ENCODE results near the gene ZNF408.
"Not testable (repeated sequence)": the region's sequence is repeated elsewhere in the genome, so short reads cannot be mapped to it uniquely, and the experiment has no call there.

Gene ZNF408

DNA sequence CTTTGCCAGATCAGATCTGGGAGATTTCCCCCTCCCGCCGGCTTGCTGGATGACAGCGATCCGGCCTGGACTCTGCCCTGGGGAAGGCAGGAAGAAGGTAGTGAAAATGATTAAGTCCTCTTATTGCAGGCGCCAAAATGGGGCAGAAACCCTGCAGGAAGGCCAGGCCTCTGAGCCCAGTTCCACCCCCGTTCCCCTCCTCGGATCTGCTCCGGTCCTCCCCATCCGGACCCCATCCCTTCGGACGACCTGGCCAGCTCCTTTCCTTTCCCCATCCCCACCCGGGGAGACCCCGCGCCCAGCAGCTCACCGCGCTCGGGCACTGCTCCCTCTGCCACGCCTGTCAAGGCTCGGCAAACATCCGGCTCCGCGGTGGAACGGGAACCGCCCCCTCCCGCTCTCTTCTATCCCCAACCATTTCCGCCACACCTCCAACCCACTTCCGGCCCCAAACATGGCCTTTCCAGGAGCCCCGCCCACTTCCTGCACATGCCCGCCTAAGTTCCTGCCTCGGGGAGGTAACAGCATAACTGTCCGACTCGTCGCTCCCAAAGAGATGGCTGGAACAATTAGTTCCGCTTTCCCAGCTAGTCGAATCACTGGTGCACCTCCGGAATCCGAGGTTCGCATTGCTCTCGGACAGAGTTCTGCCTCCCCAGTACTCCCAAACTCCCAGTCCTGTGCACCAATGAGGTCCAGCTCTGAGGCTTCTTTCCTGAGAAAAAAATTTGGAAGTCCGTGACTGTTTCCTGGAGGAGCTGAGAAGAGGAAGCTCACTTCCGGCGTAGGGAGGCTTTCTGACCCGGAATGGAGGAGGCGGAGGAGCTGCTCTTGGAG is at the start of gene ZNF408, which contains the start of gene ARHGAP1:
Gene ZNF408, plus strand, starts transcription at position 791 of the 837 bp plus-strand sequence. Its CDS starts 17 bp downstream, at position 808.
Gene ARHGAP1, minus strand, starts transcription at position 379 of the 837 bp plus-strand sequence. CDS start 4,512 bp downstream, outside the sequence.
- DNase-seq: peak; percentile 95

DNA sequence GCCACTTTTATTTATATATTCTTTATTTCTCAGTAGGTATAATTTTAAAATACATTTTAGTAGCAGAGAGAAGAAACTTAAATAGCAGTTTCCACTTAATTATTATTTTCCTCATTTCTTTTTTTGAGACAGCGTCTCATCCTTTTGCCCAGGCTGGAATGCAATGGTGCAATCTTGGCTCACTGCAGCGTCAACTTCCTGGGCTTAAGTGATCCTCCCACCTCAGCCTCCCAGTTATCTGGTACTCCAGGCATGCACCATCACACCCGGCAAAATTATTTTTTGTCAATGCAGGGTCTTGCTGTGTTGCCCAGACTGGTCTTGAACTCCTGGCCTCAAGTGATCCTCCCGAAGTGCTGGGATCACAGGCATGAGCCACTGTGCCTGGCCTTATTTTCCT is 45.2 kb upstream of the ZNF408 start:
- no peak for DNase-seq

DNA sequence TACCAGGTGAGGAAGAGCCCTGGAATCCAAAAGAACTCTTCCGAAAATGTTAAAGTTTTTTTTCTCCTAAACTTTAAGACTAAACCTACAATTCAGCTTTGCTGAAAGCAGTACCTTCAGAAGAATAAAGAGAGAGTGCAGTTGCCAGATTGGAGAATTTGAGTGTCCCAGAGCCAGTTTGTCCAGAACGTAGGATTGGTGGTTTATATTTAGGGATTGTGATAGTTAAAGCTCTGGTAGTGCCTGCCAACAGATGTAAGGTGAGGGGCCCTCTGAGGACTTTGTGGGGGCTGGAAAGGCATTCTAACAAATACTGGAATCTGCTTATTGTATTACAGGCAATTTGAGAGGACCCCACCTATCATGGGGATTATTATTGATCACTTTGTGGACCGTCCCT is 43.6 kb upstream of the ZNF408 start:
- DNase-seq: no peak

DNA sequence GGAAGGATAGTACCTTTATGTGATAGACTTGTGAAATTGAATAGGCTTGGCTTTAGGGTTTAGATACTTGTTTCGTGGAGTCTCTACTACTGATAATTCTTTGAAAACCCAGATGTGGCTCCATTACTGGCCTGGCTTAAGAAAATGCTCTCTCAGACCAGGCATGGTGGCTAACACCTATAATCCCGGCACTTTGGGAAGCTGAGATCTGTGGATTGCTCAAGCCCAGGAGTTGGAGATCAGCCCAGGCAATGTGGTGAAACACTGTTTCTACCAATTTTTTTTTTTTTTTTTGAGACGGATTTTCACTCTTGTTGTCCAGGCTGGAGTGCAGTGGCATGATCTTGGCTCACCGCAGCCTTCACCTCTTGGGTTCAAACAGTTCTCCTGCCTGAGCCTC is 42.6 kb upstream of the ZNF408 start:
- no peak for DNase-seq

DNA sequence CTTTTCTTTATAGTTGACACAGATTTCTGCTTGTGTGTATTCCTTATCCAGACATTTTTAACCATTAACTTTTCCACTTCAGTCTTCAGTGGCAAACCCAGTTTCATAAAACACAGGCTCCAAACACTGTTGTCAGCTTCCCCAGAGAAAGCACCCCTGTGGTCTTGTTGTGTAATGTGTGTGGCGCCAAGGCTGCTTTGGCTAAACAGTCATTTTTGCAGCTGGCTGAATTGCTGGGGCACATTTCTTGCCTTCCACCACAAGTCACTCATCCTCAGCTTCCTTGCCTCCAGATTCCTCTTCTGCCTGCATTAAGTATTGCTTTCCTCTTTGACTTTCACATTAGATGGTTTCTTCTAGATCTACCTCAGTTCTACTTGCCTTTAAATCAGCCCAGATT is 40.9 kb upstream of the ZNF408 start:
- DNase-seq: no peak

DNA sequence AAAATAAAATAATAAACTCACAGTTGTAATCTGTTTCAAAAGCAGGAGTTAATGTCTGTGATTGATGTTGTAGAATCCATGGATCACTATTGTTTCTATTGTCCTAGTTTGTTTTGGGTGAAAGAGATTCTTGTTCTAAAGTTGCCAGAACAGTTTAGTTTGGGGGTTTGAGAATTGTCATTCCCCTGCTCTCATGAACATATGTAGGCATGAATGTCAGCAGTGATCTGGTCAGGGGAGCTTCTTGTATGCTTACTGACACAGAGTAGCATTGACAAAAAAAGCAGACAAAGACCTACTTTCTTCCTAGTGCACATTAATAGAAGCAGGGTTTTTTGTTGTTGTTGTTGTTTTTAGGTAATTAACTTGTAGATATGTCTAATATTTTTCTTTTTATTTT is 39.0 kb upstream of the ZNF408 start:
- no peak for DNase-seq

DNA sequence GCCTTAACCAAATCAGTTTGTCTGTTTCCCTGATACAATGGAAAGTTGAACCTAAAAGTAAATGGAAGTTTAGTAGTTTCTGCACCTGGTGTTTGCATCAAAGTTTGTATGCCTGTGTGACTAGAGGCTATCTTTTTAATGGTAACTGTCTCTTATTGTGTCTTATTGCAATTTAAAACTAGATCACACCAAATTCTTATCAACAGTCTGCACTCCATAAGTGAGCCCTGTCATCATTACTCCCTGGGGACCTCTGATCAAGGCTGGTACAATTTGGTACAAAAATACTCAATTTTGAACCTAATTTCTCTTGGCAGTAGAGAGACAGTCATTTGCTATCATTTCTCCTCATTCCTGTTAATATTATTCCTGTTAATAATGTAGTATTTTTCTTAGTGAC is 38.5 kb upstream of the ZNF408 start:
- no peak for DNase-seq

DNA sequence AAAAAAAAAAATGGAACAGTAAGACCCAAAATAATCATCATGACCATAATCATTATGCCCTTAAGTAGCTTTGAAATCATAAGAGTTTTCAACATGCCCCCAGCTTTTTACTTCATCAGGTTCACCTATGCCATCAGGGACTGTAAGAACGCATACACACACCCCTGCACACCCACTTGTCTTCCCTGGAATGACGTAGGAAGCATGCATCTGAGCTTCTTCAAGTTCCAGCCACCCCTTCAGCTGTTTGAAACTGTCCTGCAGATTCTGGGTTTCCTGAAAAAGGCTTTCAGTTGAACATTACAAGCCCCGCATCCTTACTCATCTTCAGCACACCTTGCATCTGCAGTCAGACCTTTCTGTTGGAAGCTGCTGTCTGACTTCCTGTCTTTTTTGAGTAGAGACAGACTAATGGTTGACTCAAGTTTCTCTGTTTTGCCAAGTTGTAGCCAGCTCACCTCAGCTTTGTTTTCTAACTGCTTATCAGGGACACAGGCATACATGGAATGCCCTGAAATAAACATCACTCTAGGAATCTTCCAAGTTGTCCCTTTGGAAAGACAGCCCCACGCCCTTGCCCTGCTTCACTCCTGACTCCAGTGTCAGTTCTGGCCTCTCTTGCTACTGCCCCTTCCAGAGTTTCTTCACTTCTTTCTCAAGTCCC is 37.4 kb upstream of the ZNF408 start:
- DNase-seq: no peak

DNA sequence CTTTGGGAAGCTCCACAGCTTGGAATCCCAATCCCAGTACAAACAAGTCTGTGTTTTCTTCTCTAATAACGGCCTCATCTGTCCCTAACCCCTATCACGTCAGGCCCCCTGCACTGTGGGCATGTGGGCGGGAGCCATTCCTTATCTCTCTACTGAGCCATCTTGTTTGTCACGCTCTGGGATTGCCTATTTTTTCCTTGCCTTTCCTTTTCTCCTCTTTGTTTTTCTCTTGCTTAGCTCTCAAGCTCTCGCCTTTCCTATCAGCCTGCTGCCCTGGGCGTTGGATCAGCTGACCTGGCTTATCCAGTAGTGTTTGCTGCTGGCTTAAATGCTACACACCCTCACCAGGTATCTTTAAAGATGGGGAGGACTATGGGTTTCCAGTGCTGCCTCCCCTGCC is 36.2 kb upstream of the ZNF408 start:
- DNase-seq: no peak

DNA sequence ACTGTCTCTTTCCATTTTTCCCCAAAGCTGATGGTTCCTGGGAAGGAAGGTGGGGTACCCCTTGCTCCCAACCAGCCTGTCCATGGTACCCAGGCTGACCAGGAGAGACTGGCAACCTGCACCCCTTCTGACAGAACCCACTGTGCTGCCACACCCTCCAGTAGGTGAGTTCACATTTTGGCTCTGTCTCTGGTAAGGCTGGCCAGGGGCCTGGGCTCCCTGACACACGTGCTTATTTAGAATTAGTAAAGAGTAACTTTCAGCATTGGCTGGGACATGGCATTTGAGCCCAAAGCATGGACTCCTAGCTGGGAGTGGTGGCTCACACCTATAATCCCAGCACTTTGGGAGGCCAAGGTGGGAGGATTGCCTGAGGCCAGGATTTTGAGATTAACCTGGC is 35.5 kb upstream of the ZNF408 start:
- DNase-seq: no peak

DNA sequence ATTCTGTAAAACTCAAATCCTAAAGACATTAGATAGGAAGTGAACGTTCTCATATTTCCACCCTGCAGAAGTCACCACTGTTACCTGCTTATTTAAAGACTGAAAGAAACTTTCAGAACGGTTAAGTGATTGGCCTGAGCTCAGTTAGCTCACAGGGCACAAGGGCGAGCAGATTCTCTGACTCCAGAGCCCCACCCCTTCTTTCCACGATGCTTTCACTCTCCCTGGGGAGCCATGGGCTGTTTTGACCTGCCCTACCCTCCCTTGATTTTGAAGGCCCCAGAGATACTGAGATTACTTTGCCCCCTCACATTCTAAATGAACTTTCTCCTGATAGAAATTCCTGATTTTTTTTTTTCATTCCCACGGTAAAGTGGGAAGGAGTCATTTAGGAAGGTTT is 34.3 kb upstream of the ZNF408 start:
- DNase-seq: no peak

DNA sequence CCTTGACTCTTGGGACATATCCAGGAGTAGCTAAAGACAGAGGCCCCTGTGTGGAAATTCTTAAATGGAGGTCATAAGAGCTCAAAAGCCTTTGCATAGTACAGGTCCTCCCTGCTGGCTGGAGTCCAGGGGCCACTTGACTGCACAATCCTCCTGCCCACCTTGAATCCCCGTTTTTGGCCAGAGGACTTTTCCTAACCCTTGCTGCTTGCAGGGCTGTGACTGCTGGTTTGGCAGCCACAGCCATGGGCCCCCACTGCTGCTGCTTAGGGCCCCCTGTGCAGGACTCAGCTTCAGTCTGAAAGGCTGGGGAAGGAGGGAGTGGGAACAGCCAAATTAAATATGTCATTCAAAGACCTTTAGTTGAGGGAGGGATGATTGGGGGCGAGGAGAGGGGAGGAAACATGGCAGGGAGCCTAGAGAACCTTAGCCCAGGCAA is 33.8 kb upstream of the ZNF408 start:
- no peak for DNase-seq

DNA sequence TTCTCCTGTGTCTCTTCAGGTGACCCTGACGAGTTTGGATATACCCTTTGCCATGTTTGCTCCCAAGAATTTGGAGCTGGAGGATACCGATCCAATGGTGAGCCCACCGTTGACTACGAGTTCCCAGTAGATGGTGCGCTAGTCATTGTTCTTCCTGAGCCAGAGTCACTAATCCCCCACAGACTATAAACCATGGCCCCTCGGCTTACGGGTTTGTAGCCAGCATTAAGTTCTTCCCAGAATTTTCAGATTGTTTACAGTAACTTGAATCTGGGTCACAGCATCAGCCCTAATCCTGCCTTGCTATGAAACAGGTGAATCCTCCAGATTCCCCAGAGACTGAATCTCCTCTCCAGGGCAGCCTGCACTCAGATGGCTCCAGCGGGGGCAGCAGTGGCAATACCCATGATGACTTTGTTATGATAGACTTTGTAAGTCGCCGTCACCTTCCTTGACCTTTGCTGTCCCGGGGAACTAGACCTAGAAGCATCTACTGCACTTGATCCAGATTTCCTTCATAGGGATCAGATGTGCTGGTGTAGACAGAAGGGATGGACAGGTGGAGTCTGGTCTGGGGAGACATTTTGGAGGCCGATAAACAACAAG is 32.2 kb upstream of the ZNF408 start:
- DNase-seq: no peak

DNA sequence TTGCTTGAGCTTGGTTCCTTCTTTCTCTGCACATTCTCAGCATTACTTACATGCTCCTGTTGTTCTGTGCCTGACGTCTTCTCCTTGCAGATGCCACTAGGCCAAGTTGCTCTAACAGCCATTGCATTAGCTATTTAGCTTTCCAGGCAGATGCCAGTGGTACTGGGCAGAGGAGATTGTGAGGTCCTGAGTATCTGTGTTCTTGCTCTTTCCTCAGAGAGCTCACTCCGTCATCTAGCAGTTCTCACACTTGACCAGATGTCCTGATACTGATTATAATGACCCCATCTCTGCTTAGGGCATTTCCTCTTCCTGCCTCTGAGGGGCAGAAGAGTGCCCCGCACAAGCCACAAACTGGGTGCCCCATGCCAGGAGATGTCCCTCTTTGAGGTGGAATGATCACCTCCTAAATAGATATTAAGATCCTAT is 31.1 kb upstream of the ZNF408 start:
- no peak for DNase-seq

DNA sequence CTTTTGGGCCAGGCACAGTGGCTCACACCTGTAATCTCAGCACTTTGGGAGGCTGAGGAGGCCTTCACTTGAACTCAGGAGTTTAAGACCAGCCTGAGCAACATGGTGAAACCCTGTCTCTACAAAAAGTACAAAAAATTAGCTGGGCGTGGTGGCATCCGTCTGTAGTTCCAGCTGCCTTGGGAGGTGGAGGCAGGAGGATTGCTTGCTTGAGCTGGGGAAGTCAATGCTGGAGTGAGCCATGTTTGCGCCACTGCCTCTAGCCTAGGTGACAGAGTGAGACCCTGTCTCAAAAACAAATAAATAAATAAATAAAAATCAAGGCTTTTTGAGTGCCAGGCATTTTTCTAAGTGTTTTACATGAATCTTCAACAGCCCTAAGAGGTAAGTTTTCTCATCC is 30.3 kb upstream of the ZNF408 start:
- not testable (repeated sequence) for DNase-seq

DNA sequence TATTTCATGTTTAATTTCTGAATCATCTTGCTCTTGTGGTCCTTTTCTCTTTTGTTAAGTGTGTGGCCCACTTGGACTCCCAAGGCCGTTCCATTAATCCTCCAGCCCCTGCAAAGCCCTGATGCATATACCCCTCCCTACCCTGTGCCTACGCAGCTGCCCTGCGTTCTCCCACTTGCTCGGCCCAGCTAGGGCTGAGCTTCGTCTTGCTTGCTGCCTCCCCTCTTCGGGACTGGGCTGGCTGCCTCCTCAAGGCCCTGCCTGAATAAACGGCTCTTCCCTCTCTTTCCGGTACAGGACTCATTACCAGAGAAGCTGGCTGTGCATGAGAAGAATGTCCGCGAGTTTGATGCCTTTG is 28.9 kb upstream of the ZNF408 start:
- DNase-seq: no peak

DNA sequence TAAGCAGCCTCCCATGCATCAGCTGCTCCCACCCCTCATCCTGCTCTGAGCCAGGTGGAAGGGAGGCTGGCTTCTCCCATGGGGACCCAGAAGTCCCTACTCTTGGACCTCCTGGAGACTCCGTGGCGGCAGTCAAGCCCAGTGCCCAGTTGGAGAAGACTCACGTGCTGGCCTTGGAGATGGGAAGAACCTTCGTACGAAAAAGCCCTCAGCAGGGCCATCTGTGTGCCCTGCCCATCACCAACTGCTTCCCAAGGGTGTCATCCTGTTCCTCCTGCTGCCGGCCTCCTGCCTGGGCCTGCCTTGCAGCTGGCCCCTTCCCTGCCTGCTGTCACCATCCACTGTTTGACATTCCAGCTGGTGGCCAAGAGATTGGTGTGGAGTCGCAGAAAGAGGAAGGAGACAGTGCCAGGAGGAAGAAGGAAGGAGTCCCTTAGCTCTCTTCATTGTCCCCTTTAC is 28.4 kb upstream of the ZNF408 start:
- DNase-seq: no peak

DNA sequence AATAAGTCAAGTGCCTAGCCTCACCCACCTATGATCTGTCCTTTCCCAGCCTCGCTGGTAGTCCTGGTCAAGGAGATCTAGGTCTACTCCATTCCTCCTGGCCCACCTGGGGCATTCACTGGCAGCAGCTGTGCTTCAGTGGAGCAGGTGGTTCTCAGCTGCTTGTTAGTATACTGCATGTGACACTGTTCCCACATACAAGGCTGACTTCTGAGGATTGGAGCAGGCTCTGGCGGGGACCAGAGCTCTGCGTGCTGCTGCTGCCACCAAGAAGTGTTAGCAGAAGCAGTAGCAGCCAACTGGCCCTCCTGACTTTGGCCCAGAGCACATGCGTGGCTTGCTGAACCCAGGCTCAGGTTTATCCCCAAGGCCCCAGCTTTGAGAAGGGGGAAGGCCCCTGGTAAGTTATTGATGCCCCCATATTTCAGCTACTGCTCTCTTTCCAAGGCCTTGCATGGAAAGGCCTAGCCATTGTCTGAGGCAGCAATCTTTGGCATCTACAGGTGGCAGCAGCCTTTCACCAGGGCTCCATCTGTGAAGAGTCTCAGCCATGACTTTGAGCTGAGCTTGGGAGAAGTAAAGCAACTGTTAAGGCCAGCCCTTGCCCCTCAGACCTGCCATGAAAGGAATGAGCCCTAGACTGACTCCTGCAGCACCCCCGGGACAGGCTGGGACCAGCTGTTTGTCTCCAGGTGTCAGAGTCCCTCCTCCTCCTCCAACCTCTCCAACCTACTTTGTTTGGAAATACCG is 26.9 kb upstream of the ZNF408 start:
- DNase-seq: no peak

DNA sequence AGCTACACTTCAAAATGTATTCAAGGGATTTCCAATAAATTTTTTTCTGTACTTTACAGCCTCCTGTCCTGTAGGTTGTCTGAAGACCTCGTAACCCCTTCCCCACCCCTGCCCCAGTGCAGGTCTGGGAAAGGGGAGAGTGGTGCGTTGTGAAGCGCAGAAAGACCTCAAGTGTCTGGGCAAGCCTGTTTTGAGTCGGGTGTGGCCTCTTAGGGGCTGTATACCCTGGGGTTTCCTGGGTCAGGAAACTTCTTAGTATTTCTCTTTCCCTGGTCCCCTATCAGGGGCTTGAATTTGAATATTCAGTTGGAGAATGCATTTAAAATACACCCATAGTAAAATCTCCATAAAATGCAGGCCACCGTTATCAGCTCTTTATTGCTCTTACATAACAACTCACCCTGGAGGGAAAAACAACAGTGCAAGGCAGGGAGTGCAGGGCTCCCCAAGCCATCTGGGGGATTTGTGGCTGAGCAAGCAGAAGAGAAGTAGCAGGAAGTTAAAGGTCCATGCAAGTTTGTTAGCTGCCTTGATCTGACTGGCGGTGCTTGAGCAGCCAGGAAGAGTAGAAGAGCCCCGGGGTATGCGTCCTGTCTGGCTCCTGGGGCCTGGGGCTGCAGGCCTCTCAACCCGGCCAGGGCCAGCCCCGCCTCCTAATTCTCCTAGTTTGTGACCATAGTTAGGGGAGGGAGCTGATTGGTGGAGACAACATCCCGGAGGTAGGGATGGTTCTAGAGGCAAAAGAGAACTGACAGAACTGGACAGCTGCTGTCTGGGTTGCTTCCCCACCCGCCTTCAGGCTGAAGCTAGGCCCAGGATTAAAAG is 26.2 kb upstream of the ZNF408 start:
- no peak for DNase-seq

DNA sequence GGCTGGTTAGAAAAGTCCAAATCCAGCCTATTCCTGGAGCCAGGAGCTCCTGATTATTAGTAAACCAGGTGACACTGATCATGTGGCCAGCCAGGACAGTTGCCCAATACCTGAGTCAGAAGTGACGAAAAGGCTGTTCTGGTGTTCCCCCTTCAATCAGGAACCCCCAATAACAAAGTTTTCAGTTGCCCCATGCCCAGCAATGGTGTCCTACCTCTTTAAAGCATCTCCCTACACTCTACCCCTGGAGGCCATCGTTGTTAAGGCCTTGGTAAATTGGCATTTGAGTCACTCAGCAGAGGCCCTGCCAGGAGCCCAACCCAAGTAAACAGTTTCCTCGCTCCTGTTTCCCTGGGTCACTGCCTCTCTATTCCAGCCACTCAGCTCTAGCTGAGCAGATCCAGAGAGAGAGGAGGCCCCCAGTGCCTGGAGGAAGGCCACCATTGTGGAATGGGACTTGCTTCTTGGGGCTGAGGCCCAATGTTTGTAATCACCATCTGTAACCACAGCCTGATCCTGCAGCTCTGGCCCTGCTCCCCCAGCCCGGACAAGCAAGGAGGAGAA is 25.5 kb upstream of the ZNF408 start:
- no peak for DNase-seq

DNA sequence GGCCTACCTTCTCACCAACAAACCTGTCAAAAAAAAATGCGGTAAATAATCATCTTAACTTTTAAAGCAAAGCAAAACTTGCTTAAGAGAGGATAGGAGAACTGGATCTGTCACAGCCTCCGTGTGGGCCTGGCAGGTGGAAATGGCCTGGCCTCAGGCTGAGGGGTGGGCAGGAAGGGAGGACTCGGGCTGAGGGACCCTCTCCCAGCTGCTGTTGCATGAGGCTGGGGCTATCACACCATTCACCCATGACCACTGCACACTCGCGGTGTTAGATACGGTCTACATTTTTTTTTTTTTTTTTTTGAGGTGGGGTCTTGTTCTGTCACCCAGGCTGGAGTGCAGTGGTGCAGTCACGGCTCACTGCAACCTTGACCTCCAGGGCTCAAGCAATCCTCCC is 24.9 kb upstream of the ZNF408 start:
- no peak for DNase-seq

Data from NCI-H2029 treated with DMSO at 0.1 percent for 48 hours (cell line).